NT2/D1 (cell line): ENCODE measurements around the gene PARD6G.

Experiments used
- YY1 ChIP-seq: IDR thresholded peaks from 2 replicates; pipeline ENCODE4 v1.6.1; 2011; ENCODE audit not compliant: insufficient read length, insufficient read depth
- ZNF274 ChIP-seq: IDR thresholded peaks from 2 replicates; pipeline ENCODE4 v1.6.1; 2011; ENCODE audit warnings: mild to moderate bottlenecking, low read depth, low read length

GRCh38 chr18:80190311-80190710 is 57.0 kb downstream of the PARD6G start:
- TF ChIP-seq YY1: no peak
- TF ChIP-seq ZNF274: no peak
